Colonic mucosa (tissue), 4 donors: Measurements from ENCODE around the gene TMEM31. TPM values are rescaled to one million over a fixed set of nuclear protein-coding genes. Genes with fewer than 3 reads are reported as not detected.

Experiments used
- DNase-seq: peaks from one replicate; pipeline ENCODE4 v3.0.0-alpha.2; 2020
- H3K27ac ChIP-seq: fragments of 200-600 bp; one replicate; pipeline ENCODE4 v1.8.0; 2021
- H3K27me3 ChIP-seq: fragments of 200-600 bp; one replicate; pipeline ENCODE4 v1.8.0; 2021
- H3K36me3 ChIP-seq: fragments of 200-600 bp; one replicate; pipeline ENCODE4 v1.8.0; 2021
- H3K4me1 ChIP-seq: fragments of 200-600 bp; one replicate; pipeline ENCODE4 v1.8.0; 2021; ENCODE audit warnings: mild to moderate bottlenecking
- H3K4me3 ChIP-seq: fragments of 200-600 bp; one replicate; pipeline ENCODE4 v1.8.0; 2021
- H3K9ac ChIP-seq, 2 donors: one replicate each; pipeline ENCODE4 v1.7.0; 2013; ENCODE audit warnings: control low read depth in 2 of 2, low read depth in 2 of 2, low read length in 2 of 2
- H3K9me3 ChIP-seq: fragments of 200-600 bp; one replicate; pipeline ENCODE4 v1.8.0; 2021
- CTCF ChIP-seq: fragments of 200-600 bp; IDR thresholded peaks from one replicate; pipeline ENCODE4 v1.8.0; 2022; ENCODE audit warnings: antibody characterized with exemption, mild to moderate bottlenecking
- intact Hi-C: fragments of 100-400 bp; cut with DNase I; formaldehyde crosslinking; loops from one replicate; pipeline ENCODE4 v1.14.1; 2022
- total RNA-seq, 2 donors: library from RNA; stranded (reverse); fragmentation: NEBNext Ultra II Directional in 1 of 2; extraction: Animal tissue kit (Norgen Biotek cat#: 25700) in 1 of 2; gene quantifications; one replicate each; pipeline ENCODE4 v1.2.1, GENCODE V29; 2021
- donor health status: healthy.
- donor health status: DM: no; HTN: no; CAD: no.
- donor health status: DM: no; HTN: no; CAD: no.

Gene TMEM31
- total RNA-seq, 2 donors from 2014 or later = not detected

DNA sequence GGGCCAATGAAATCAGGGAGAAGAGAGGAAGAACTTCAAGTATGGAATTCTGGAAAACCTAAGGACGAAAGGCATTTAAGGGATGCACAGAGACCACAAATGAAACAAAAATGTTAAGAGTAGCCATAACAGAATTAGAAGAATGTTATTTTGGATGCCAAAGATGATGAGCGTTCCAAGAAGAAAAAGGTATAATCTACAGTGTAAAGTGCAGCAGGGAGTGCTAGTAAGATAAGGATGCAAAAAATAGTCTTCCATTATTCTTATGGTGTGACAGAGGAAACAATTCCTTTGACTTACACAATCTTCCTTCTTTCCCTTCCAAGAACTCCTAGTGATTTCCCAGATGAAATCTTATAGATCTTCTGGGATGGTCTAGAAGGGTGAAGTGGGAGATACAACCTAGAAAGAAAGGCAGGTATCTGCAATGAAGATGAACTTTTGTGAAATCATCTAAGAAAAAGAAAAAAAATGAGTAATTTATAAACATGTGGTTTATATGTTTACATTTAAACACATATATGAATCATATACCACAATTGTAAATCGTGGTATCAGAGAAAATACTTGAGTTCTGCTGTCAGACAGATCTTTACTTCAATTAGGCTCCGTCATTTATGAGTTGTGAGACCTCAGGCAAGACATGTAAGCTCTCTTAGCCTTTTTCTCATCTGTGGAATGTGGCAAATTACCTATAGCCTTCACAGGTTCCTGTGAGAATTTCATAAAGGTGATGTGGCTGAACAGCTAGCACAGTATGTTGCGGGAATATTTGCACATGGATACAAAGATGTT is 32.3 kb upstream of the TMEM31 start:
- TF ChIP-seq CTCF = no peak
- Histone ChIP-seq H3K4me3 (no peak overlapping the region), H3K4me1 (no peaks in the 10 kb centered on the region), H3K36me3 (peaks cover 3% of the 10 kb centered on the region), H3K9me3 (no peaks in the 10 kb centered on the region), H3K27ac (no peak overlapping the region), H3K27me3 (no peaks in the 10 kb centered on the region), H3K9ac (no peak overlapping the region)
- DNase-seq = no peak
- intact Hi-C loops = no loop called here

- Histone ChIP-seq H3K4me1 (no peaks in the 10 kb centered on the region), H3K4me3 (no peak overlapping the region), H3K9me3 (no peaks in the 10 kb centered on the region), H3K27me3 (no peaks in the 10 kb centered on the region), H3K36me3 (peaks cover 2% of the 10 kb centered on the region), H3K27ac (no peak overlapping the region), H3K9ac (no peak overlapping the region)
- DNase-seq = no peak
- TF ChIP-seq CTCF = no peak
- intact Hi-C loops = no loop called here
These were observed 29.3 kb upstream of the TMEM31 start for GRCh38 chrX:103681443-103681842.

DNA sequence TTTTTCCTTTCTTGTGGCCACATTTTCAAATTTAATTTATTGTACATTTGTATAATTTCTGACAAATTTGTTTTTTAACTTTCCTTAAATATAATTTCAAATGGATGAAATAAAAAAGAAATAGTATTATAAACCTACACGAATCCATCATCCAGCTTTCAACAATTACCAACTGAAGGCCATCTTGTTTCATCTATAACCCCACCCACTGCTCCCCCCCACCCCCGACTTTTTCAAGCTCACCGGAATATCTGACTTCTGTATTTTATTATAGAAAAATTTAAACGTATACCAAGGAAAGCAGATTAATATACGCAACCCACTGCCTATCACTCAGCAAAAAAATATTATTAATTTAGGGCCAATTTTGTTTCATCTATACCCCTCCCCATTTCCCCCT is 25.3 kb upstream of the TMEM31 start:
- no peak for TF ChIP-seq CTCF
- H3K9me3 ChIP-seq = no peaks in the 10 kb centered on the region
- no peaks in the 10 kb centered on the region for H3K36me3 ChIP-seq
- no peaks in the 10 kb centered on the region for H3K27me3 ChIP-seq
- peak overlapping the region; percentile 42 for H3K4me3 ChIP-seq
- H3K27ac ChIP-seq = peak overlapping the region; percentile 85
- H3K9ac ChIP-seq = peak overlapping the region in 1 of 2 donors; percentile 81
- no peaks in the 10 kb centered on the region for H3K4me1 ChIP-seq
- intact Hi-C loops = loop anchor here (5.0 kb wide), 1 partner anchor 132 kb away; no protein-coding TSS in a partner anchor
- no peak for DNase-seq

GRCh38 chrX:103686199-103687072 is 24.3 kb upstream of the TMEM31 start, which contains the start of gene MORF4L2:
TSS of gene MORF4L2 (minus strand) at chrX:103686699. CDS start at chrX:103677027, 9,672 bp downstream.
- no peaks in the 10 kb centered on the region for H3K27me3 ChIP-seq
- H3K27ac ChIP-seq = peak within 1 kb of the TSS; percentile 85
- H3K9me3 ChIP-seq = no peaks in the 10 kb centered on the region
- TF ChIP-seq CTCF = no peak
- H3K4me1 ChIP-seq = no peaks in the 10 kb centered on the region
- peak; percentile 90 for DNase-seq
- peak within 1 kb of the TSS; percentile 79 to 81 for H3K9ac ChIP-seq
- peak within 1 kb of the TSS; percentile 42 for H3K4me3 ChIP-seq
- H3K36me3 ChIP-seq = no peaks in the 10 kb centered on the region
- intact Hi-C loops = loop anchor here (5.0 kb wide), 1 partner anchor 131 kb away; no protein-coding TSS in a partner anchor

DNA sequence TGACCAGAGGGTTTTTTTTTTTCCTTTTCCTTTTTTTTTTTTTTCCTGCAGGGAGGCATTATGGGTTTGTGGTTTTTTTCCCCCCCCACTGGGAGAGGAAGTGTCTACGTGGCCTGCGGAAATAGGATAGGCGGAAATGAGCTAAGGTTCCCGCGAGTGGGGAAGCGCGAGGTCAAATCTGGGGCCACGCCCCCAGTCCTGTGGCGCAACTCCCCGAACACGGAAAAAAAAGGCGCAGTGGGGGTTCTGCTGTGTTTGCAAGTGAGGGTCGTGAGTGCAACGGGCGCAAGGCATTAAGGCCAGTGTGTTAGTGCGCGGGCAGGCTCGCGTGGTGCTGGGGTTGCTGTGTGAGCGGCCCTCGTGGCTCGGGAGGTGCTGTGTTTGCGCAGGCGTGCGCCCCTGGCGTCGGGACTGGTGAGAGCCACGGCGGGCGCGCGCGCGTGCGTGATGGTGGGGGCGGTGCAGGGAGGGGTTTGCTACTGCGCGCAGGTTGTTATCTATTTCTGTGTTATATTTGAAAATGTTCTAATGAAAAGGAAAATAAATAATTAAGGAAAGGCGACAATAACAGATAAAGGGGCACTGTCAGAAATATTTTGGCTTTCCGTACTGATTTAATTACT is 23.5 kb upstream of the TMEM31 start:
- TF ChIP-seq CTCF = peak; percentile 32
- Histone ChIP-seq H3K9ac (peak overlapping the region; percentile 61 to 76), H3K27me3 (no peaks in the 10 kb centered on the region), H3K36me3 (no peaks in the 10 kb centered on the region), H3K4me1 (no peaks in the 10 kb centered on the region), H3K9me3 (no peaks in the 10 kb centered on the region), H3K27ac (peak overlapping the region; percentile 85), H3K4me3 (peak overlapping the region; percentile 33)
- intact Hi-C loops = loop anchor here (5.0 kb wide), 1 partner anchor 130 kb away; no protein-coding TSS in a partner anchor
- peak; percentile 88 for DNase-seq
